Urothelium cell line (cell line): Measurements from ENCODE around the gene ZC4H2.
A peak's percentile ranks its signal among the peaks of the same experiment; 100 is the strongest.
"Not testable (repeated sequence)": the region's sequence is repeated elsewhere in the genome, so short reads cannot be mapped to it uniquely, and the experiment has no call there.

ENCODE experiments used
- DNase-seq: peaks from one replicate; pipeline ENCODE4 v3.0.0; 2011; ENCODE audit warnings: low spot score, mixed read lengths
- FAIRE-seq: peaks from 2 replicates; lab custom pipeline; 2011; peaks lifted over from hg19 to GRCh38; lab: Jason Lieb, UNC

Gene ZC4H2

GRCh38 chrX:64975989-64976672, at the start of gene ZC4H2:
Gene ZC4H2, minus strand, starts transcription at chrX:64976450. Its CDS starts 73 bp downstream, at chrX:64976377.
- peak; percentile 84 for DNase-seq
- no peak for FAIRE-seq

DNA sequence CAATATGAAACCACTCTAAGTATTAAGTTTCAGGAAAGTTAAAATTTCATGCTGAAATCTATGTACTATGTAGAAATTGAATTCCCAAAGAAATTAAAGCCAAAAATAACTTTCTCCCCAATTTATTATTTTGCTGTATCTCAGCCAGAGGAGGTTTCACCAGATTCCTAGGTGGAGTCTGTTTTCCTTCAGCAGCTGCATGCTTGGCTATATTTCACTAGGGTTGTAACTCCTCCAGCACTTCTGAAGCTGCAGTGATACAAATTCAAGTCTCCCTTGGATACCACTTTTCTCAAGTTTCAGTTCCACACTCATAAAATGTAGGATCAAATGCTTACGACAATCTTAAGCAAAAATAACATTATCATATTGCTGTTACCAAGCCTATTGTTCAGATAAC, 41.2 kb upstream of the ZC4H2 start:
- DNase-seq = no peak
- FAIRE-seq = no peak

GRCh38 chrX:65014230-65014629, 38.0 kb upstream of the ZC4H2 start:
- no peak for FAIRE-seq
- DNase-seq = no peak

DNA sequence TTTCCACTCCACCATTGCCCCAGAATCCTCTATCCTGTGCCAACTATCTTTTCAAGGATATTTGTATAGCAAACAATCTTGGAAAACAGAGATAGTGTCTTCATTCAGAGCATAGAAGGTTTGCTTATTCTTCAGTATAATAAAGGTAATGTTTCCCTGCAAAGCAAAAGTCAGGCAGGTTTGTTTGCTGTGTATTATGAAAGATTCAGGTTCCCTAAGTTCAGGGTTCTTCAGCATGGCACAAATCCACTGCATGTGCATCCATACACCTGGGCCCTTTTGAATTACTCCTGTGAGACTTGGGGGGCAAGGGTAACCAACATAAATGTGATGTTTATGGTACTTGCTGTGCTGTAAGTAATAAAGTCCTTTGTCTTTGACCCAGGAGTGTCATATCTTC, 33.2 kb upstream of the ZC4H2 start:
- DNase-seq (no peak), FAIRE-seq (no peak)

GRCh38 chrX:65002208-65002607, 26.0 kb upstream of the ZC4H2 start:
- not testable (repeated sequence) for FAIRE-seq, DNase-seq

DNA sequence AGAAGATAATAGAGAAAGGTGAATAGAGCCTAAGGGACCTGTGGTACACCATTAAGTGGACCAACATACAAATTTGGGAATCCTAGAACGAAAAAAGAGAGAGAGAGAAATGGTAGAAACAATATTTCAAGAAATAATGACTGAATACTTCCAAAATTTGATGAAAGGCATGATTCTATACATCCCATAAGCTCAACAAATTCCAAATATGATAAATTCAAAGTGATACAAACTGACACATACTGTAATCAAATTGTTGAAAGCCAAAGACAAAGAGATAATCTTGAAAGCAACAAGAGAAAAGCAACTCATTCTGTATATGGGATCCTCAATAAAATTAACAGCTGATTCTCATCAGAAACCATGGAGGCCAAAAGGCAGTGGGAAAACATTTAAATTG, 20.6 kb upstream of the ZC4H2 start:
- FAIRE-seq (no peak), DNase-seq (no peak)

DNA sequence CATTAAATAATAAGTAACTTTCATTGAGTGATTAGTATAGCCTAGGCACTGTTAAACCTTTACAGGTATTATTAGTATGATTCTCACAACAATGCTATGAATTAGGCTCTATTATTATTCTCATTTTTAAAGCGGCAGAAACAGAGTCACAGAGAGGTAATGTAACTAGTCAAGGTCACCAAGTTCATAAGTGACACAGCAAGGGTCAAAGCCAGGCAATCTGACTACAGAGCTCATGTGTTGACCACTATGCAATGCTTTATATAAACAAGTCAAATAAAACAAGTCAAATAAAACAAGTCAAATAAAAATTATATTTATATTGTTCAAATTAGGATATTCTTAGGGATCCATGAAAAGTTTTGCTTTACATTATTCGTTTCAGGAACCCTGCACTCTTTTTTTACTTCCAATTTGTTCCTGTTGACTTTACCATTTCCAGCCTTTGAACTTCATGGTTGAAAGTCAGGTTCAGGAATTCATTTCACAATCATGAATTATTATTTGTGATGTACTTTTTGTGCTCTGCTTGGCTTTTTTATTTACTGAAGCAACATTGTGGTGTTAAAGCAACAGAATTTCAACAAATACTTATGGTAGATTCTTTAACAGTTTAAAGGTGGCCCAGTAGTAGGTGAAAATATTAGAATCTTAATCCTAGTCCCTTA, 18.0 kb upstream of the ZC4H2 start:
- DNase-seq (no peak), FAIRE-seq (no peak)

- no peak for FAIRE-seq
- peak; percentile 8 for DNase-seq
Measured at GRCh38 chrX:64977830-64978229, 1.6 kb upstream of the ZC4H2 start.

- DNase-seq (no peak), FAIRE-seq (no peak)
Measured at GRCh38 chrX:64977051-64977450, 801 bp upstream of the ZC4H2 start.

GRCh38 chrX:64976673-64977040, 407 bp upstream of the ZC4H2 start:
- DNase-seq = peak; percentile 5
- FAIRE-seq = no peak

- FAIRE-seq (no peak), DNase-seq (peak; percentile 25)
Measured at GRCh38 chrX:64975491-64975890, 759 bp downstream of the ZC4H2 start.

DNA sequence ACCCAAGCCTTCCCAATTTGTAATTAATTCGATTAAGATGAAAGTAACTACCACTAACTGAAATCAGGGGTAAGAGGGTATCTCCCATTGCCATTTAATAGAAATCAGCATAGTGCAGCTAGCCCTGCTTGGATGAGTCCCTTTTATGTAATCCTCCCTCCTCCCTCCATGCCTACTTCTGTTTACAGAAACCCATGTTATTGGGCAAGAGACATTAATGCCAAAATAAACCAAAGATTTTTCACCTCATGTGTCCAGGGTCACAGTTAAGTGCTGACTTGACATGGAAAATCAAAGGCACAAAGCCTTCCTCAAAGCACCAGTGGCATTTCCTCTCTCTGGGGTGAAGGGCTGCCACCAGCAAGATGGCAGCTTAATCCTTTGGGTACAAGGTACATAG, 50.8 kb downstream of the ZC4H2 start:
- FAIRE-seq (no peak), DNase-seq (no peak)

GRCh38 chrX:64908121-64908520, 68.1 kb downstream of the ZC4H2 start:
- FAIRE-seq (no peak), DNase-seq (no peak)

GRCh38 chrX:64894454-64895038, 81.7 kb downstream of the ZC4H2 start:
- FAIRE-seq (no peak), DNase-seq (peak; percentile 50)

DNA sequence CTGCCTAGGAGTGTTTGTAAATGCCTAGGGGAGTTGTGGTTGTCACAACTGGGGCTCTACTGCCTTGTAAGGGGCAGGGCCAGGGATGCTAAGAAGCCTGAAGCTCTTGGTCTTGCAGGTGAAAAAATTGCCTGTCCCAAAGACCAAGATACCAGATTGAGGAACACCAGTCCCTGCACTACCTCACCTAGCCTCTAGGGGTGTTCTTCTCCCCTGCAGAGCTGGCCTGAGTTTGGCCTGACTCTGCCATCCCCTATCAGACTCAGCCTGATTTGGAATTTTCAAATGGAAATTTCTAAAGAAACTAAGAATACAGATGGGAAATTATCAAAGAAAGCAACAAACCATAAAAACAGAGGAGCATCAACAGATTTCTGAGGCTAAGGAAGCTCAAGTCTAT, 90.4 kb downstream of the ZC4H2 start:
- FAIRE-seq (no peak), DNase-seq (peak; percentile 6)

DNA sequence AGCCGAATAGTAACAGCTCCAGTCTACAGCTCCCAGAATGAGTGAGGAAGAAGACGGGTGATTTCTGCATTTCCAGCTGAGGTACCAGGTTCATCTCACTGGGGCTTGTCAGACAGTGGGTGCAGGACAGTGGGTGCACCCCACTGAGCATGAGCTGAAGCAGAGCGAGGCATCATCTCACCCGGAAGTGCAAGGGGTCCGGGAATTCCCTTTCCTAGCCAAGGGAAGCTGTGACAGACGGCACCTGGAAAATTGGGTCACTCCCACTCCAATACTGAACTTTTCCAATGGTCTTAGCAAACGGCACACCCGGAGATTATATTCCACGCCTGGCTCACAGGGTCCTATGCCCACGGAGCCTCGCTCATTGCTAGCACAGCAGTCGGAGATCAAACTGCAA, 97.5 kb downstream of the ZC4H2 start:
- FAIRE-seq, DNase-seq: not testable (repeated sequence)

- FAIRE-seq (no peak), DNase-seq (no peak)
Measured at GRCh38 chrX:64867217-64867616, 109.0 kb downstream of the ZC4H2 start.
